A673 (cell line): ENCODE measurements around the gene SYT14.

Experiments used
- CTCF ChIP-seq: fragments of 300-800, 200-600 bp; sonication (generic); conservative IDR thresholded peaks from 2 replicates; pipeline ENCODE4 v1.5.1; 2017; ENCODE audit warnings: low read depth, mild to moderate bottlenecking, antibody characterized with exemption, low read length, moderate library complexity, mixed read lengths
- EZH2 ChIP-seq: fragments of 200-600 bp; sonication (generic); IDR thresholded peaks from 2 replicates; pipeline ENCODE4 v1.6.1; 2017; ENCODE audit warnings: borderline replicate concordance, low read depth, mild to moderate bottlenecking, mixed read lengths, antibody characterized with exemption, low read length; ENCODE audit not compliant: poor library complexity, severe bottlenecking

DNA sequence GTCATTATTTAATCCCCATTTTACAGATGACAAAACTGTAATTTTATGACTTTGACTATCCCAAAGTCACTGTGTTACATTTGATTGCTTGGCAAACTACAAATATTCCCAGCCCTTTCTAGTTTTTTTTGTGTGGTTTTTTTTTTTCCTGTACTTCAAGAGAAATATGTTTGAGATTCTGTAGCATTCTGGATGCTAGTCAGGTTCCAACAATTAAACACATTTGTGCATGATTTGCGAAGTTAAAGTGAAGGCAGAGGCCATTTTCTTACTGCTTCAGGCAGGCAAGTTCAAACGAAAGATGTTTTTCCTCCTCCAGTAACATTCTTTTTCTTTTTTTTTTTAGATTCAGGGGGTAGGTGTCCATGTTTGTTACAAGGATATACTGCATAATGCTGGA, 186.7 kb downstream of the SYT14 start:
- TF ChIP-seq CTCF (no peak), EZH2 (no peak)
